Esophagus squamous epithelium (tissue), 5 donors: ENCODE measurements around the gene EGR2. TPM values are rescaled to one million over a fixed set of nuclear protein-coding genes. Genes with fewer than 3 reads are reported as not detected.

Experiments
- DNase-seq: peaks from one replicate; lab custom pipeline; 2025; lab: John Stamatoyannopoulos, UW
- H3K27ac ChIP-seq, 4 donors: fragments of 200-600 bp; sonication (generic); one replicate each; pipeline ENCODE4 v1.5.1; 2016 to 2019; ENCODE audit warnings: mild to moderate bottlenecking in 1 of 4
- H3K27me3 ChIP-seq, 4 donors: fragments of 200-600 bp; sonication (generic); 1 replicate in 3 of 4; 2 replicates in 1 of 4; pipeline versions ENCODE4 v1.5.1 to v1.6.0; 2017 to 2021; ENCODE audit warnings: antibody characterized with exemption in 1 of 4
- H3K36me3 ChIP-seq, 3 donors: fragments of 200-600 bp; sonication (generic); one replicate each; pipeline ENCODE4 v1.5.1; 2016 to 2019
- H3K4me1 ChIP-seq, 3 donors: fragments of 200-600 bp; sonication (generic); one replicate each; pipeline ENCODE4 v1.5.1; 2017 to 2019
- H3K4me3 ChIP-seq, 4 donors: fragments of 200-600 bp; sonication (generic); 1 replicate in 3 of 4; 2 replicates in 1 of 4; pipeline ENCODE4 v1.5.1; 2016 to 2019; ENCODE audit warnings: mild to moderate bottlenecking in 2 of 4, moderate library complexity in 1 of 4
- H3K9me3 ChIP-seq, 3 donors: fragments of 200-600 bp; sonication (generic); one replicate each; pipeline ENCODE4 v1.5.1; 2016 to 2019
- POLR2A ChIP-seq, 4 donors: fragments of 450-650 bp; IDR thresholded peaks; one replicate each; pipeline ENCODE4 v1.6.1; 2017; ENCODE audit warnings: antibody characterized with exemption in 4 of 4, mild to moderate bottlenecking in 4 of 4, moderate library complexity in 3 of 4
- WGBS, 2 donors: methylation state at CpG; one replicate each; pipeline ENCODE4 v1.1.5; 2018; 5-methylcytosine and 5-hydroxymethylcytosine counted together
- intact Hi-C: fragments of 100-400 bp; cut with DNase I; formaldehyde crosslinking; loops from one replicate; pipeline ENCODE4 v1.15.0; 2022
- total RNA-seq, 4 donors: library from RNA; depleted of rRNA; stranded (reverse); fragments of >200 nt; gene quantifications; one replicate each; pipeline ENCODE4 v1.1.0, GENCODE V29; 2016
- TF ChIP-seq, protein P1 (sequence below), 6 experiments: fragments of 450-650 bp in 4 of 6; fragments of 200-600 bp in 2 of 6; sonication (generic) in 2 of 6; IDR thresholded peaks; one replicate each; pipeline ENCODE4 v1.5.1; 2016 to 2019; ENCODE audit warnings: antibody characterized with exemption in 6 of 6, mild to moderate bottlenecking in 4 of 6, moderate library complexity in 4 of 6
- donor health status: DM: yes; HTN: yes; CAD: no.

The EGR2 gene
- total RNA-seq, 4 donors from 2014 or later: under 0.01 to 0.62 (median 0.48) TPM

DNA sequence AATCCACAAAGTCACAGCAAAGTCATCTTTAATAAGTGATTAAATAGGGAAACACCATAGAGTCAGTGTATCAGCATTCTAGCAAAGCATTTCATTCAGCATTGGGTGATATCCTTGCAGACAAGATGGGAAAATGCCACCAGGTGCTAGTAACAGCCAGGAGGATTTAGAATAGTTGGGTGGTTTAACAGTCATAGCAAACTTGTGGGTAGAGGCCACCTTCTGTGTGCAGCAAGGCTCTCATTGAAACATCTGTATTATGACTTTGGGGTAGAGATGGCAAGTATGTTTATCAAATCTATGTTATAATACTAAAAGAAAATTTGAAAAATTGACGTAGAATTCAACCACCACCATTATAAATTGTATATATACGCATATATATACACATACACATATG, 38.0 kb downstream of the EGR2 start:
- no peaks in the 10 kb centered on the region for H3K36me3 ChIP-seq
- no peak for DNase-seq
- WGBS, 2 donors: 81 to 91% methylated on average over 2 of the region's 2 CpGs
- H3K4me3 ChIP-seq: no peak overlapping the region
- H3K27me3 ChIP-seq: peaks cover 0 to 14% (median 0%) of the 10 kb centered on the region in 4 donors
- H3K9me3 ChIP-seq: no peaks in the 10 kb centered on the region
- TF ChIP-seq, protein P1, sequence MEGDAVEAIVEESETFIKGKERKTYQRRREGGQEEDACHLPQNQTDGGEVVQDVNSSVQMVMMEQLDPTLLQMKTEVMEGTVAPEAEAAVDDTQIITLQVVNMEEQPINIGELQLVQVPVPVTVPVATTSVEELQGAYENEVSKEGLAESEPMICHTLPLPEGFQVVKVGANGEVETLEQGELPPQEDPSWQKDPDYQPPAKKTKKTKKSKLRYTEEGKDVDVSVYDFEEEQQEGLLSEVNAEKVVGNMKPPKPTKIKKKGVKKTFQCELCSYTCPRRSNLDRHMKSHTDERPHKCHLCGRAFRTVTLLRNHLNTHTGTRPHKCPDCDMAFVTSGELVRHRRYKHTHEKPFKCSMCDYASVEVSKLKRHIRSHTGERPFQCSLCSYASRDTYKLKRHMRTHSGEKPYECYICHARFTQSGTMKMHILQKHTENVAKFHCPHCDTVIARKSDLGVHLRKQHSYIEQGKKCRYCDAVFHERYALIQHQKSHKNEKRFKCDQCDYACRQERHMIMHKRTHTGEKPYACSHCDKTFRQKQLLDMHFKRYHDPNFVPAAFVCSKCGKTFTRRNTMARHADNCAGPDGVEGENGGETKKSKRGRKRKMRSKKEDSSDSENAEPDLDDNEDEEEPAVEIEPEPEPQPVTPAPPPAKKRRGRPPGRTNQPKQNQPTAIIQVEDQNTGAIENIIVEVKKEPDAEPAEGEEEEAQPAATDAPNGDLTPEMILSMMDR (IDR thresholded peaks at IDR 0.05): no peak
- TF ChIP-seq POLR2A (IDR thresholded peaks at IDR 0.05): no peak
- H3K4me1 ChIP-seq: no peaks in the 10 kb centered on the region
- H3K27ac ChIP-seq: no peak overlapping the region
- intact Hi-C loops: no loop called here

DNA sequence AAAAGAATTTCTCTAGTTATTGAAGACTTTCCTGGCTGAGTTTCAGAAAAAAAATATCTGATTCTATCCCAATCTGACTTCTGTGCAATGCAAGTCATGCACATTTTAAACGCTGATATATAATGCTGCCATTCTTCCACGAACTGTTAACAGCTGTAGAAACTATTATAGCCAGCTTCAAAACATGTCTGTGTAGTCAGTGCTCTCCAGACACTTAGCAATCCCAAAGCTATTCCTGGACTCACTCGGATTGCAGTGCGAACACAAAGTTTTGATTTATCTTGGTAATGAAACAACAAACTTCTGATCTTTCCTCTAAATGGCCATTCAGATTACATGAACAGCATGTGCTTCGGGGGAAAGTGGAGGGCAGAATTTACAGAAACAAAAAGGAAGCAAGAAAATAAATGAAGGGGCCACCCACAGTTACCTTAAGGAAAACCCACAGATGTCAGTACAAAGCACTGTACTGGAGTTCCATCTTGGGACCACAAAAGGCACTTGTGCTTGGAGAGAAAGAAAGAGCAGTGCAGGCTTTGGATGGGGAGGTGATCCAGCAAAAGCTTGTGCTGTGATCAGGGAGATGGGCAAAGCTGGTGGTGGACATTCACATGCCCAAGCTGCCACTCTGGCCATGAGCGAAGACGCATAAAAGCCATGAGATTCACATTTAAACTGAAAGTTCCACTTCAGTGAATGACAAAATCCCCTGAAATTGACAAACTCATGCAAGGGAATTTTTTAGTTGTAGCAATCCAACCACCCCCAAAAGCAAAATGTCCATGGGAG, 43.8 kb downstream of the EGR2 start:
- no peaks in the 10 kb centered on the region for H3K36me3 ChIP-seq
- no peak for DNase-seq
- no peaks in the 10 kb centered on the region for H3K9me3 ChIP-seq
- H3K4me3 ChIP-seq: no peak overlapping the region
- TF ChIP-seq, protein P1 (IDR thresholded peaks at IDR 0.05): no peak
- no peak for TF ChIP-seq POLR2A (IDR thresholded peaks at IDR 0.05)
- H3K4me1 ChIP-seq: no peaks in the 10 kb centered on the region
- H3K27ac ChIP-seq: no peak overlapping the region
- H3K27me3 ChIP-seq: peaks cover 0 to 14% (median 0%) of the 10 kb centered on the region in 4 donors
- 51 to 58% methylated on average over 7 of the region's 7 CpGs for WGBS, 2 donors
- intact Hi-C loops: no loop called here

DNA sequence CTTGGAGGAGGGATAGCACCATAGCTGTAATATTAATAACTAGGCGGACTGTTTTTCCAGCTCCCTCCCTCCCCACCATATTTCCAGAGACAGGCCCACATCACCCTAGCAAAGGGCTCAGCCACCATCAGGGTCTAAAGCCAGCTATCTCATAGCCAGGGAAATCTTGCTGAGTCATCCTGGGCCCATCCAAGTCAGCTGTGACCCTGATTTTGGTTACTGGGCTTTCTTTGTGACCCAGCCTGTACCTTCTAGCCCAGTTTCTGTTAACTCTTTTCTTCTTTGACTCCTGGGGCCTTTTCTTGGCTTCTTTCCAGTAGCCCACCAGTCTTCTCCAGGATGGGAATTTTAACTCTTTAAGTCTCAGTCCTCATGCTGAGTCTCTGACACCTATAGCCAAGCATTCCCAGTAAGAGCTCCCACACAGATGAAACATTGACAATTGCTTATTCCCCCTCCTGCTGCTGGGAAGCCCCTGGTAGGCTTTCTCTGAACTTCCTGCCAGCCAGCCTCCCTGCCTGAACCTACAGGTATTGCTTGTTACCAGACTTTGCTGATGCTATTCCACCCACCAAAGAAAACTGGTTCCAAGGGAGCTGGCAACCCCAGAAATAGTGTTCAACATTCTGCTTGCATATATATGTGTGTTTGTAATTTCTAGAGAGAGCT, 46.5 kb downstream of the EGR2 start:
- DNase-seq: no peak
- Histone ChIP-seq H3K4me1 (no peaks in the 10 kb centered on the region), H3K27ac (no peak overlapping the region), H3K9me3 (no peaks in the 10 kb centered on the region), H3K4me3 (no peak overlapping the region), H3K27me3 (peaks cover 0 to under 1% (median 0%) of the 10 kb centered on the region in 4 donors), H3K36me3 (no peaks in the 10 kb centered on the region)
- TF ChIP-seq, protein P1 (IDR thresholded peaks at IDR 0.05): no peak
- TF ChIP-seq POLR2A (IDR thresholded peaks at IDR 0.05): no peak
- intact Hi-C loops: no loop called here
- 82 to 94% methylated on average over 1 of the region's 1 CpG for WGBS, 2 donors

DNA sequence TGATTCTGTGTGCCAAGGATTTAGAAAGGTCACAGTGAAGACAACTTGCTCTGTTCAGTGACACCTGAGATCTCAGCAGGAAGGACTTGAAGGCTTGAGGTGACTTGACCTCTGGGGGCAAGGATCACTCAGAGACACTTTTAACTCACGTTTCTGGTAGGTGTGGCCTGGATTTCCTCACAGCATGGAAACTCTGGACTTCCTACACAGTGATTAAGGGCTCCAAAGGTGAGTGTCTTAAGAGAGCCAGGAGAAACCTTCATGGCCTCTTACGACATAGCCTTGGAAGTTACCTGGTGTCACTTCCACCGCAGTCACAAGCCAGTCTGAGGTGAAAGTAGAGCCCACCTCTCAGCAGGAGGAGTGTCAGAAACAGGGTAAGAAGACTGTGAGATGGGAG, 49.8 kb downstream of the EGR2 start:
- Histone ChIP-seq H3K27ac (no peak overlapping the region), H3K4me3 (no peak overlapping the region), H3K4me1 (no peaks in the 10 kb centered on the region), H3K36me3 (no peaks in the 10 kb centered on the region), H3K9me3 (no peaks in the 10 kb centered on the region), H3K27me3 (no peaks in the 10 kb centered on the region)
- intact Hi-C loops: no loop called here
- no peak for DNase-seq
- WGBS, 2 donors: 54 to 67% methylated on average over 3 of the region's 3 CpGs
- TF ChIP-seq POLR2A (IDR thresholded peaks at IDR 0.05): no peak
- TF ChIP-seq, protein P1 (IDR thresholded peaks at IDR 0.05): no peak

DNA sequence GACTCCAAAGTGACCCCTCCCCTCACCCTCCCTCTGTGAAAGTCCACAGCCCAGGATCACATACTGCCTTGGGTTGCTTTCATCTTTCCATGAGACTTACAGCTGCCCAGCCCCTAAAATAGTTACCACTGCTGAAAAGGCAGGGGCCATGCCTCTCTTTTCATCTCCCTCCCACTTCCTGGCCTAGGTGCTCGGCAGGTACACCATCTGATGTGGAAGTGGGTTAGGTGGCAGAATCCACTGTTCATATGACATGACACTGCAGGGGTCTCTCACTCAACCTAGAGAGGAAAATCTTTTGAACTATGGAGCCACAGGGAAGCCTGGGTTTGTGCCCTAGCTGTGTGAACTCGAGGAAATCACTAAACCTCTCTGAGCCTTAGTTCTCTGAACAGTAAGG, 50.4 kb downstream of the EGR2 start:
- TF ChIP-seq POLR2A (IDR thresholded peaks at IDR 0.05): no peak
- TF ChIP-seq, protein P1 (IDR thresholded peaks at IDR 0.05): no peak
- Histone ChIP-seq H3K4me1 (no peaks in the 10 kb centered on the region), H3K27me3 (no peaks in the 10 kb centered on the region), H3K4me3 (no peak overlapping the region), H3K9me3 (no peaks in the 10 kb centered on the region), H3K36me3 (no peaks in the 10 kb centered on the region), H3K27ac (no peak overlapping the region)
- WGBS, 2 donors: 60 to 71% methylated on average over 1 to 2 of the region's 2 CpGs
- DNase-seq: no peak
- intact Hi-C loops: no loop called here
